ENCODE results near the gene GATC. TPM values are rescaled to one million over a fixed set of nuclear protein-coding genes. Genes with fewer than 3 reads are reported as not detected.
A peak's percentile ranks its signal among the peaks of the same experiment; 100 is the strongest.

Gene GATC
- total RNA-seq, 2 experiments from 2014 or later, result 27.3 to 32.3 TPM

DNA sequence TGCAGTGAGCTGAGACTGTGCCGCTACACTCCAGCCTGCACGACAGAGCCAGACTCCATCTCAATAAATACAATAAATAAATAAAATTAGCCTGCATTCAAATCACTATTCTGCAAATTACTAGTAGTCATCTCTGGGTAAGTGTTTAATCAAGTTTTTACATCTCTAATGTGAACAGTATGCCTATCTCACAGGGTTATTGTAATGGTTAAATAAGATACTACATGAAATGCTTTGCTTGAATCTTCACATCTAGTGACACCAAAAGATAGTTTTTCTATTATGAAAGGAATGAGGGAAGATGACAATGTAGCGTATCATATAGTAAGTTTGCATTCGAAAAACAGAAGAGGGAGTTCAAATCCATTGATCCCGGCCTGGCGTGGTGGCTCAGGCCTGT, 21.2 kb downstream of the GATC start:
- DNase-seq, result no peak
- peaks cover 46% of the 10 kb centered on the region for H3K36me3 Mint-ChIP-seq (ENCODE audit: low read depth)
- peak overlapping the region; percentile 93 for H3K4me3 Mint-ChIP-seq
- ChIA-PET POLR2A (interaction anchor here (1.0 kb wide), 1 partner anchor 11 kb away, joined by 3 read pairs; no protein-coding TSS in a partner anchor), CTCF (interaction anchor here (0.8 to 1.9 kb wide), 6 partner anchors 8 to 69 kb away, joined by 3 to 13 read pairs (median 4); no protein-coding TSS in a partner anchor)
- H3K27me3 Mint-ChIP-seq, result no peaks in the 10 kb centered on the region
- peaks cover 41% of the 10 kb centered on the region for H3K4me1 Mint-ChIP-seq
- H3K27ac Mint-ChIP-seq, result no peak overlapping the region
- no peaks in the 10 kb centered on the region for H3K9me3 Mint-ChIP-seq

DNA sequence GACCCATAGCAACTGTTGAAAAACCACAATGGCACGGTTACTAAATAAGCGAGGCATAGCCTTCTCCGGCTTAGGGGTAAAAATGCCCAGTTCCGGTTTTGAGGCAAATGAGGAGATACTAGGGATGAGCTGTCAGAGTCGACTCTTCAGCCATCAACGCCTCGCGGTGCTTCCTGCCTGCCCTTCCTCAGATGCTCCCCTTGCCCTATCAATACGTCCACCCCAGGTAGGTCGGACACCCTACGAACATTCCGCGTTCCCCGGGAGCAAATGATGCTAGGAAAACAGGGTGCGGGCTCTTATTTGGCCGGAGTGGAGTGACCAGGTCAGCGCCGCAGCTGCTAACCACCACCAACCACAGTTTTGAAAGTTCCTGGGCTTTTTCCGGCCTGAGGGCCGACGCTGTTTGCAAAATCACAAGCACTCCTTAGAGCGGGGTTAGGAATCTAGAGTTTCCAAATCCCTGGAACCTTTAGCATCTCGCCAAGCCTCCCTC, 22.1 kb downstream of the GATC start:
- Mint-ChIP-seq H3K27me3 (no peaks in the 10 kb centered on the region), H3K9me3 (no peaks in the 10 kb centered on the region), H3K4me1 (peaks cover 43% of the 10 kb centered on the region), H3K27ac (peak overlapping the region; percentile 90), H3K36me3 (ENCODE audit: low read depth) (peaks cover 38% of the 10 kb centered on the region), H3K4me3 (peak overlapping the region; percentile 93)
- ChIA-PET CTCF (interaction anchor here (0.8 to 2.4 kb wide), 12 partner anchors 10 to 113 kb away, joined by 3 to 8 read pairs (median 6); partner anchors contain the start of genes COX6A1, DYNLL1 and POP5), POLR2A (interaction anchor here (0.5 to 1.0 kb wide), 3 partner anchors 12 to 100 kb away, joined by 3 read pairs; no protein-coding TSS in a partner anchor)
- DNase-seq, result peak; percentile 24

DNA sequence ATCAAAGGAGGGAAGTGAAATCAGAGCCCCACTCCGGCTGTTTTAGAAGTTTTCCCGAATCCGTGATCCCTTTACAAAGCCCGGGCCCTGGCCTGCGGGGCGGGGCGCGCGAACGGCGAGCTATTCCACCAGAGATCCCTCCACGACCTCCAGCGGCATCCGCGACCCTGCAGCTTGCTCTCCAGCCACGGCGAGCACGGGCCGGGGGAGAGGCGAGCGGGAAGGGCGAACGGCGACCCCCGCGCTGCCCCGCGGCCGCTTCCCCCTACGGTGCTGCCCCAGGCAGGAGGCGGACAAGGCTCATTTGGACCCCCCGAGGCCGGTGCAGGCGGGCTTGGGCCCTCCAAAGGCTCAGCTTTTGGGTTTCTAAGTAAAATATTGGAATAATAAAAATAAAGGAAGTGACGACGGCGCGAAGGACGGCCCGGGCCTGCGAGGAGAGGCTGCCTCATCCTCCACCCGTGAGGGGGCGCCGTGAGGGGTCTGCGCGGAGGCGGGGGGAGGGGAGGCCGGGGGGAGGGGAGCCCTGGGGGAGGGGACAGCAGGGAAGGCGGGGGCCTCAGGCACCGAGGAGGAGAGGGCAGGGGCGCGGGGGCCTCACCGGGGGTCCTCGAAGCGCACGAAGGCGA, 22.7 kb downstream of the GATC start:
- H3K27ac Mint-ChIP-seq, result peak overlapping the region; percentile 90
- H3K4me1 Mint-ChIP-seq, result peaks cover 43% of the 10 kb centered on the region
- DNase-seq, result peak; percentile 50
- CTCF ChIA-PET, result interaction anchor here (0.8 to 2.7 kb wide), 14 partner anchors 10 to 113 kb away, joined by 3 to 12 read pairs (median 6); partner anchors contain the start of genes COX6A1, DYNLL1 and POP5
- POLR2A ChIA-PET, result interaction anchor here (0.6 to 0.7 kb wide), 2 partner anchors 28 to 99 kb away, joined by 3 read pairs; no protein-coding TSS in a partner anchor
- peaks cover 33% of the 10 kb centered on the region for H3K36me3 Mint-ChIP-seq (ENCODE audit: low read depth)
- H3K4me3 Mint-ChIP-seq, result peak overlapping the region; percentile 93
- H3K27me3 Mint-ChIP-seq, result no peaks in the 10 kb centered on the region
- no peaks in the 10 kb centered on the region for H3K9me3 Mint-ChIP-seq

DNA sequence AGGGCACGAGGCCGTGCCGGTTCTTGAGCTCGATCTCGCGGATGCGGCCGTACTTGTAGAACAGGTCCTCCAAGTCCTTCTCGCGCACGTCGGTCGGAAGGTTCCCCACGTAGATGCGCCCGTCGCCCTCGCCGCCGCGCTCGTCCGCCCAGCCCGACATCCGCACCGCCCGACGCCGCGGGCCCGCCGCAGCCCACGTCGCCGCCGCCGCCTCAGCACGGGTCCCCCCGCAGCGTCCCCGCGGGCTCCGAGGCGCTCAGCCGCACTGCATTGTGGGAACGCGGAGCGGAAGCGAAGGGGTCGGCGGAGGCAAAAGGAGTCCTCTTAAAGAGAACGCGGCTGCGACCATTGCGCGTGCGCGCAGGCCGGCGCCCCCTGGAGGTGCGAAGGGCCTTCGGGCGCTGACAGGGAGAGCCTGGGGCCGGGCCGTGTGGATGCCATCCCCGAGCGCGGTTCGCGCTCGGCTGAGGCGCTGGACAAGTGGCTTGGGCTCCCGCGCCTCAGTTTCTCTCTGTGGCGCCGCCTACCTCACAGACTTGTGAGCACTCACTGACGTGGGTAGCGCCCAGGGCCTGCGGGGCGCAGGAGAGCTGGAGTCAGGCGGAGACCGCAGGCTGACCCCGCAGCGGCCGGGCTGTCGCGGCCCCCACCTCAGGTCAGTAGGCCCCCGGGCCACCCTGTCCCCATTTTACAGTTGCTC, 23.4 kb downstream of the GATC start, which contains the start of gene SRSF9:
Gene SRSF9, minus strand, starts transcription at position 299 of the 700 bp plus-strand sequence. Its CDS starts 139 bp downstream, at position 160.
- ChIA-PET POLR2A (interaction anchor here (0.7 kb wide), 1 partner anchor 27 kb away, joined by 3 read pairs; no protein-coding TSS in a partner anchor), CTCF (interaction anchor here (0.7 to 2.7 kb wide), 19 partner anchors 10 to 112 kb away, joined by 3 to 12 read pairs (median 5); partner anchors contain the start of genes COQ5, COX6A1, DYNLL1 and POP5)
- Mint-ChIP-seq H3K36me3 (ENCODE audit: low read depth) (peaks cover 26% of the 10 kb centered on the region), H3K4me1 (peaks cover 42% of the 10 kb centered on the region), H3K4me3 (peak within 1 kb of the TSS; percentile 93), H3K27me3 (peaks cover under 1% of the 10 kb centered on the region), H3K27ac (peak within 1 kb of the TSS; percentile 90), H3K9me3 (no peaks in the 10 kb centered on the region)
- DNase-seq, result peak; percentile 97

DNA sequence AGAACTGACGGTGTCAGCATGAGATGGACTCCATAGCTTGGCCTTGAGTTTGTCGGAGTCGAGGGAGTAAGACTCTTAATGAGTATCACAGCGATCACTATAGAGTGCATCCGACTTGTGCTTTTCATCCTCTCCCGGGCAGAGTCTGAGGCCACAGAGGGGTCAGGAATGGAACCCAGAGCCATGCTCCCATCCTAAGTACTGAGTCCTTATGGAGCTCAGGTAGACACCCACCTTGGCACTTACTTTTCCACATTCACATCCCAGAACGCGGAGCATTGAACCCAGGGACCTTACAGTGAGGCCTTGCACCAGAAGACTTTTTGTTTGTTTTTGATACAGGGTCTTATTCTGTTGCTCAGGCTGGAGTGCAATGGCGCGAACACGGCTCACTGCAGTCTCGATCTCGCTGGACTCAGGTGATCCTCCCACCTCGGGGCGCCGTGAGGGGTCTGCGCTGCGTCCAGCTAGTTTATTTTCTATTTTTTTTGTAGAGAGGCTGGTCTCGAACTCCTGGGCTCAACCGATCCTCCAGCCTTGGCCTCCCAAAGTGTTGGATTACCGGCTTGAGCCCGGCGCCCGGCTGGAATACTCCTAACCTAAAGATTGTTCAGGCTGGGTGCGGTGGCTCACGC, 24.0 kb downstream of the GATC start:
- peak overlapping the region; percentile 87 for H3K27ac Mint-ChIP-seq
- H3K27me3 Mint-ChIP-seq, result peaks cover 3% of the 10 kb centered on the region
- H3K9me3 Mint-ChIP-seq, result no peaks in the 10 kb centered on the region
- CTCF ChIA-PET, result interaction anchor here (0.6 to 2.7 kb wide), 13 partner anchors 9 to 146 kb away, joined by 3 to 12 read pairs (median 4); partner anchors contain the start of genes COQ5, DYNLL1 and POP5
- peak overlapping the region; percentile 93 for H3K4me3 Mint-ChIP-seq
- H3K4me1 Mint-ChIP-seq, result peaks cover 39% of the 10 kb centered on the region
- DNase-seq, result no peak
- peaks cover 19% of the 10 kb centered on the region for H3K36me3 Mint-ChIP-seq (ENCODE audit: low read depth)
- POLR2A ChIA-PET, result interaction anchor here (0.6 kb wide), 1 partner anchor 179 kb away, joined by 6 read pairs; the partner anchor contains the start of gene RNU4-2

DNA sequence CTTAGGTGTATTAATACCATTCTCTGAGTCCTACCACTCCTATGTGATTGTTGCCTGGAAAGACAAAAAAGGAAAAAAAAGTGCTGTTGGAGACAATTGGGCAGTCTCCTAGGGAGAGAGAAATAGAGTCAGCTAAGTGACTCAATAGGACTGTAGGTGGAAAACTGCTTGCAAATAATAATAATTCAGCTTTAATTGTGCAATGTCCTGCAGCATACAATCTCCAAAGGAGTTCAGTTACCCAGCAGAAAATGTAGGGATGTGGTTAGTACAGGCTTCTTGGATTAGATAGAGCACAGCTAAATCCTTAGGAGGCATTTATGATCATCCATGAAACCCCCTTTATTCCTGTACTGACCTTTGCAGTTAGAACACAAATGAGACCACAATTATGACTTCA, 26.3 kb downstream of the GATC start:
- ChIA-PET POLR2A (no interaction called here), CTCF (interaction anchor here (0.9 kb wide), 1 partner anchor 22 kb away, joined by 4 read pairs; no protein-coding TSS in a partner anchor)
- H3K4me3 Mint-ChIP-seq, result no peak overlapping the region
- peaks cover 5% of the 10 kb centered on the region for H3K36me3 Mint-ChIP-seq (ENCODE audit: low read depth)
- H3K9me3 Mint-ChIP-seq, result no peaks in the 10 kb centered on the region
- H3K4me1 Mint-ChIP-seq, result peaks cover 21% of the 10 kb centered on the region
- no peak overlapping the region for H3K27ac Mint-ChIP-seq
- no peak for DNase-seq
- peaks cover 3% of the 10 kb centered on the region for H3K27me3 Mint-ChIP-seq

DNA sequence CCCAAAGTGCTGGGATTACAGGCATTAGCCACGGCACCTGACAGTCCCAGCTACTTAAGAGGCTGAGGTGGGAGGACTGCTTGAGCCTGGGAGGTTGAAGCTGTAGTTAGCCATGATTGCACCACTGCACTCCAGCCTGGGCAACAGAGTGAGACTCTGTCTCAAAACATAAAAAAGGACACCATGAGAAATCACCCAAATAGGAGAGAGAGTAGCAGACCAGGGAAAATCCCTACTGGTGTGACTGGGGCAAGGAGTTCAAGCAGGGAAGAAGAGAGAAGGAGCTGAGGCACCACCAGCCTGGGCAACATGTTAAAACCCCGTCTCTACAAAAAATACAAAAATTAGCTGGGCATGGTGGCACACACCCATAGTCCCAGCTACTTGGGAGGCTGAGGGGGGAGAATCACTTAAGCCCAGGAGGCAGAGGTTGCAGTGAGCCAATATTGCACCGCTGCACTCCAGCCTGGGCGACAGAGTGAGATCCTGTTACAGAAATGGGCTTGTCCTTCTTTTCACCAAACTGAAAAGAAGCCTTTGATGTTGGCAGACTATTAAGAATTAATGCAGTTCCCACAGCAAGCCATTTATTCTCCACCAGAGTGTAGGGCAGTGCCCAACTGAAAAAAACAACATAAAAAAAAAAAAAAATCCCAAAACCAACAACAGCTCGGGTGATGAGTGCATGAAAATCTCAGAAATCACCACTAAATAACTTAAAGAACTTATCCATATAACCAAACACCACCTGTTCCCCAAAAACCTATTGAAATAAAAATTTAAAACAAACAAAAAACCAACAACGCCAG, 27.8 kb downstream of the GATC start:
- peaks cover 3% of the 10 kb centered on the region for H3K27me3 Mint-ChIP-seq
- H3K36me3 Mint-ChIP-seq (ENCODE audit: low read depth), result no peaks in the 10 kb centered on the region
- peaks cover 16% of the 10 kb centered on the region for H3K4me1 Mint-ChIP-seq
- peak overlapping the region; percentile 5 for H3K27ac Mint-ChIP-seq
- ChIA-PET CTCF (interaction anchor here (0.6 to 1.2 kb wide), 5 partner anchors 15 to 273 kb away, joined by 3 to 5 read pairs (median 3); partner anchors contain the start of gene RPLP0), POLR2A (no interaction called here)
- no peaks in the 10 kb centered on the region for H3K9me3 Mint-ChIP-seq
- no peak for DNase-seq
- no peak overlapping the region for H3K4me3 Mint-ChIP-seq

DNA sequence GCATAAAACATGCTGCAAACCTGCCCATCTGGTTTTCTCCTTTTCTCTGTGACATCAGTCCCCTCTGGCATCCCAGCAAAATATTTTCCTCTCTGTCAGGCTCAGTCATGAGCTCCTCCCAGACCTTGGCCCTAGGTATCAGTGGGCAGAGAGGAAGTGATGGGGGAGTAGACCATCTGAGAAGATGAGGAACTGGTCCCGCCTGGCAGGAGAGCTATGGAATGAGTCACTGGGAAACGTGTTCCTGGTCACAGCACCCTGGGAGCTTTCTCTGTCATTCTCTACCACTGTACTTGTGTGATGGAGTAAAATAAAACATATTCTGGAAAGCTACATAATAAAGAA, 28.3 kb downstream of the GATC start:
- Mint-ChIP-seq H3K4me1 (peaks cover 17% of the 10 kb centered on the region), H3K9me3 (no peaks in the 10 kb centered on the region), H3K36me3 (ENCODE audit: low read depth) (no peaks in the 10 kb centered on the region), H3K27ac (no peak overlapping the region), H3K4me3 (no peak overlapping the region), H3K27me3 (peaks cover 3% of the 10 kb centered on the region)
- CTCF ChIA-PET, result interaction anchor here (0.6 to 1.4 kb wide), 6 partner anchors 8 to 273 kb away, joined by 3 to 5 read pairs (median 3); partner anchors contain the start of genes COQ5 and RPLP0
- POLR2A ChIA-PET, result interaction anchor here (0.6 kb wide), 1 partner anchor 70 kb away, joined by 8 read pairs; no protein-coding TSS in a partner anchor
- no peak for DNase-seq

DNA sequence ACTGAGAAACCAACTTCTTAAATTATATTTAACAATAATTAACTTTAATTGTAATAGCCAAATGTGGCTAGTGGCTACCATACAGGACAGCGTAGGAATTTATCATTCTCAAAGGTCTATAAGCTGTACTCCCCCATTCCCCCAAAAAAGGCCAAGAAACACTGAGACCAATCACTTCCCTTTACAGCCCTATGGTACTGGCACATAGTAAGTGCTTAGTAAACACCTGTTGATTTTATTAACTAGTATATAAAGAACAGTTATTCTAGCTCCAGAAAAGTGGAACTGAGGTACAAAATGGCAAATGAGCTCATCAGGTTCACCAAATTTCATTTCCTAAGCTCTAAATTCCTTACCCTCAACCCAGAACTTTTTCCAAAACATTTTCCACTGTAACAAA, 29.4 kb downstream of the GATC start:
- CTCF ChIA-PET, result interaction anchor here (0.9 to 1.4 kb wide), 2 partner anchors 9 to 53 kb away, joined by 3 to 5 read pairs; partner anchors contain the start of gene COQ5
- H3K36me3 Mint-ChIP-seq (ENCODE audit: low read depth), result no peaks in the 10 kb centered on the region
- peaks cover 3% of the 10 kb centered on the region for H3K27me3 Mint-ChIP-seq

DNA sequence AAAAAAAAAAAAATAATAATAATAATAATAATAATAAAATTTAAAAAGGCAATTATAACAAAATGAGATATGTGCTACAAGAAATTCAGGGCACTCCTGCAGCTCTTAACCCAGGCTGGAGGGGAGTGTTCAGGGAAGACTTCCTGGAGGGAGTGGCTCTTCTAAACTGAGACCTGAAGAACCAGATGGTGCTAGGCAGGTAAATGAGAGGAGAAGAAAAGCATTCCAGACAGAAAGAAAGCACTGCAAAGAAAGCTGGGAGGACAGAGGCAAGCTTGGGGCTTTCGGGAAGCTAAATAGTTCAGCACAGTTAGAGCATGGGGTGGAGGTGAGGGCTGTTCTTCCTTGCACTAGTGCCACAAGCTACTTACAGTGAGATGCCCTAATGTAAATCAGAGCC, 33.2 kb downstream of the GATC start:
- ChIA-PET POLR2A (no interaction called here), CTCF (interaction anchor here (0.7 to 1.7 kb wide), 4 partner anchors 9 to 538 kb away, joined by 3 to 12 read pairs (median 4); partner anchors contain the start of gene SRSF9)
- Mint-ChIP-seq H3K36me3 (ENCODE audit: low read depth) (peaks cover 3% of the 10 kb centered on the region), H3K4me3 (no peak overlapping the region), H3K27me3 (peaks cover 3% of the 10 kb centered on the region), H3K4me1 (peaks cover 5% of the 10 kb centered on the region), H3K27ac (peak overlapping the region; percentile 21), H3K9me3 (no peaks in the 10 kb centered on the region)
- no peak for DNase-seq

More for the DNA sequence above, 29.4 kb downstream of the GATC start:
- H3K4me1 Mint-ChIP-seq, result peaks cover 15% of the 10 kb centered on the region
- POLR2A ChIA-PET, result no interaction called here
- no peak overlapping the region for H3K4me3 Mint-ChIP-seq
- no peaks in the 10 kb centered on the region for H3K9me3 Mint-ChIP-seq
- no peak for DNase-seq
- no peak overlapping the region for H3K27ac Mint-ChIP-seq

DNA sequence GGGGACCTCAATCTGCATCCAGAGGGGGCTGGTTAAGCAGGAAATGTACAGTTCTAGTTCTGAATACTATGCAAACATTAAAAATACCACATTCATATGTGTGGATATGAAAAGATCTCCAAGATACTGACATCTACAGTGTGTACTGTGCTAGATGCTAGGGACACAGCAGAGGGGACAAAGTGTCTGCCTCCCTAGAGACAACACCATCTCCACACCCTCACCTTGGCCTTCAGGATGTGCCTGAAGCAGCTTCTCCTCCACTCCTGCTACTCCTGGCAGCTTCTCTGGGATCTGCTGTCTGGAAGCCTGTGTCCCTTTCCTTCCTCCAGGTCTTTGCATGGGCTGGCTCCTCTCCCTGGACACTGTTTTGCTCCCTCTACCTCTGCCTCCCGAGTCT, 34.0 kb downstream of the GATC start:
- no peak for DNase-seq
- CTCF ChIA-PET, result interaction anchor here (1.7 kb wide), 1 partner anchor 10 kb away, joined by 12 read pairs; the partner anchor contains the start of gene SRSF9
- no peaks in the 10 kb centered on the region for H3K27me3 Mint-ChIP-seq
- no peak overlapping the region for H3K4me3 Mint-ChIP-seq
- H3K27ac Mint-ChIP-seq, result no peak overlapping the region
- no peaks in the 10 kb centered on the region for H3K9me3 Mint-ChIP-seq
- H3K36me3 Mint-ChIP-seq (ENCODE audit: low read depth), result peaks cover 3% of the 10 kb centered on the region
- POLR2A ChIA-PET, result interaction anchor here (0.7 kb wide), 1 partner anchor 12 kb away, joined by 3 read pairs; no protein-coding TSS in a partner anchor
- peaks cover 5% of the 10 kb centered on the region for H3K4me1 Mint-ChIP-seq
